ENCODE data around the gene FOXE3. TPM values are rescaled to one million over a fixed set of nuclear protein-coding genes. Genes with fewer than 3 reads are reported as not detected.
A peak's percentile ranks its signal among the peaks of the same experiment; 100 is the strongest.

The FOXE3 gene
- not detected for total RNA-seq
- long read RNA-seq, result 0 reads

DNA sequence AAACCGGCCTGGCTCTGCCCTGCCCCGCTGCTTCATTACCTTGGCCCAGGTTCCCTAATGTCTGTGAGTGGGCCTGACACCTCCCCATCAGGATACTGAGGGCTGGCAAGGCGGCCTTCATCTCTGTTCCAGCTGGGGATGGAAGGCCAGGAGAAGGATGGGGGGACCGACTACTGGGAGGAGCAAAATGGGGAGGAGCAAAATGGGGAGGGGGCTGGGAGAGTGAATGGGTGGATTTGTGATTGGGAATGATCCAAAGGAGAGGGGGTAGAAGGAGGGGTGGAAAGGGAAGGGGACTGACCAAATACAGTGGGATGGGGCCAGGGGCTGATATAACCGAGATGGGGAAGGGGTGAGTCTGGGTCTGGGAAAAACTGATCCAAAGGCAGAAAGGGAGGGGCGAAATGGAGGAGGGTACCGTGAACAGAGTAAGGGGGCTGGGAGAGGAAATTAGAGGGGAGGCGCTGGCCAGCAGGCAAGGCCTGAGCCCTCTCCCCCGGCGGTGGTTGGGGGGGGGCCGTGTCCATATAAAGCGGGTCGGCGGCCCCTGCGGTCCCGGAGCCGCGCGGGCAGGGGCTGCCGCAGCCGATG lies at the start of gene FOXE3:
Gene FOXE3 (plus strand): TSS at position 558 of the 591 bp plus-strand sequence. CDS start 31 bp downstream, at position 589.
- DNase-seq (ENCODE audit: low spot score), result no peak

GRCh38 chr1:47367651-47368050 lies 48.4 kb upstream of the FOXE3 start:
- DNase-seq (ENCODE audit: low spot score), result no peak

DNA sequence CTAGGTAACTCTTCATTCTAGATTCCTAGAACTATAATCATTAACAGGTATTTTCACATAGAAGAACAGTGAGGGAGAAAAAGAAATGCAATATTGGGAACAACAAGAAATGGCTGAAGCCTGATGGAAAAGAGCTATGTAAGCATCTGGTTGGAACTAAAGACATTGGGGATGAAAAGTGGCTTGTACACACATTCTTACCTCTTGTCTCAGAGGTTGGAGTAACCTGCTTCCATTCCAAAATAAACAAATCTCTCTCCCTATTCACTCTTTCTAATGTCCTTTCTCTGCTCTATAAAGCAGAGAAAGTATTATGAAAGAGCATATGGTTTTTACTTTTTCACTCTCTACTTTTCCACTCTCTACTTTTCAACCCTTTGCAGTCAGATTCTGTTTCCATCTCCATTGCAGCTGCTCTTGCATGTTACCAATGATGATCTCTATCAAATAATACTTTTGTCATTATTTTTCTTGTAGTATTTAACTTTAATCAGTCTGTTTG lies 45.0 kb upstream of the FOXE3 start:
- no peak for DNase-seq (ENCODE audit: low spot score)

- no peak for DNase-seq (ENCODE audit: low spot score)
Measured at GRCh38 chr1:47374501-47374900, 41.6 kb upstream of the FOXE3 start.

DNA sequence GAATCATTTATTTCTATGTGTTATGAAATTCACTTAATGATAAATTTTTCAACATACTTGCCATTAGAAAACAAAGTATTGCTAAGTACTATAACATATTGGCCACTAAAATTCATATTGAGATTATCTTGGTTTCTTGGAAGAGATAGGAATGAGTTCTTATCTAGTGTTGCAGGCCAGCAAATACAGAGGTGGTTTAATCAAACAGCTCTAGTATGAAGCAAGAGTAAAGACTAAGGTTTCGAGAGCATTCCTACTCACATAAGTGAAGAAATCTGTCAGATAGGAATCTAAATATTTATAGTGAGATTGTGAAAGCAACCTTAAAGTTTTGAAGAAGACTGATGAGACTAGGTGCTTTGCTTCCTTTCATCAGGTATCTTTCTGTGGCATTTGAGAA lies 37.9 kb upstream of the FOXE3 start:
- DNase-seq (ENCODE audit: low spot score), result no peak

GRCh38 chr1:47380699-47381098 lies 35.4 kb upstream of the FOXE3 start:
- DNase-seq (ENCODE audit: low spot score), result no peak

DNA sequence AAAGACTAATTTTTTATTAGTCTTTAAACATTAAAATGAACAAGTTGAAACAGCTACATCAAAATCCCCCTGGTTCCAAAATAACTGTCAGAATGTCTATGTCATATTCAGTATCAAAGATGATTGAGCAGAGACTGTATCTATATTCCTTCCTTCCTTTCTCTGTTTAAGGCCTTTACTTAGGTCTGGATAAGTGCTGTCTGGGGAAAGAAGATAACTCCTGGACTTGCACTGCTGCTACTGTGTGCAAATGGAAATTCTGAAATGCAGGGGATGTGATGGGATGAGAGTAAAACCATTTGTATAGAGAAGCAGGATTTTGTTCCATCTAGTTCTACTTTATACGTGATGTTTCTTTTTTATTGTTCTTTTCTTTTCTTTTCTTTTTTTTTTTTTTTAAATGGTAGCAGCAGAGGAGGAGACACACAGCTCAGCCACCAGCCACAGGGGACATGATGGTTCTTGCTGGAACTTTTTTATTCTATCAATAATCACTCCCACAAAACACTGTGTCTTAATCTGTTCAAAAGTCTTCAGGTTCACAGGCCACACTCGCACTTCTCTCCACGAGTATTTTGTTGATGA lies 33.6 kb upstream of the FOXE3 start:
- no peak for DNase-seq (ENCODE audit: low spot score)

- no peak for DNase-seq (ENCODE audit: low spot score)
Measured at GRCh38 chr1:47384083-47384482, 32.0 kb upstream of the FOXE3 start.

DNA sequence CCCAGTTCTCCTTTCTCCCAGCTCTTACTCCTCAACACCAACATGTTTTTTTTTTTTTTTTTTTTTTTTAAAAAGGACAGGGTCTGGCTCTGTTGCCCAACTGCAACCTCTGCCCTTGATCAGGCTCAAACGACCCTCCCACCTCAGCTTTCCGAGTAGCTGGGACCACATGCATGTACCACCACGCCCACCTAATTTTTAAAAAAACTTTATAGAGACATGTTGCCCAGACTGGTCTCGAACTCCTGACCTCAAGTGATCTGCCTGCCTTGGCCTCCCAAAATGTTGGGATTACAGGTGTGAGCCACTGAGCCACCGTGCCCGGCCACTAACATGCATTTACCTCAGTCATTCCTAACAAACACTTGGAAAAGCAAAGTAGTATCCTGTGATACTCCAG lies 31.1 kb upstream of the FOXE3 start:
- DNase-seq (ENCODE audit: low spot score), result no peak

GRCh38 chr1:47386268-47386667 lies 29.8 kb upstream of the FOXE3 start:
- no peak for DNase-seq (ENCODE audit: low spot score)

DNA sequence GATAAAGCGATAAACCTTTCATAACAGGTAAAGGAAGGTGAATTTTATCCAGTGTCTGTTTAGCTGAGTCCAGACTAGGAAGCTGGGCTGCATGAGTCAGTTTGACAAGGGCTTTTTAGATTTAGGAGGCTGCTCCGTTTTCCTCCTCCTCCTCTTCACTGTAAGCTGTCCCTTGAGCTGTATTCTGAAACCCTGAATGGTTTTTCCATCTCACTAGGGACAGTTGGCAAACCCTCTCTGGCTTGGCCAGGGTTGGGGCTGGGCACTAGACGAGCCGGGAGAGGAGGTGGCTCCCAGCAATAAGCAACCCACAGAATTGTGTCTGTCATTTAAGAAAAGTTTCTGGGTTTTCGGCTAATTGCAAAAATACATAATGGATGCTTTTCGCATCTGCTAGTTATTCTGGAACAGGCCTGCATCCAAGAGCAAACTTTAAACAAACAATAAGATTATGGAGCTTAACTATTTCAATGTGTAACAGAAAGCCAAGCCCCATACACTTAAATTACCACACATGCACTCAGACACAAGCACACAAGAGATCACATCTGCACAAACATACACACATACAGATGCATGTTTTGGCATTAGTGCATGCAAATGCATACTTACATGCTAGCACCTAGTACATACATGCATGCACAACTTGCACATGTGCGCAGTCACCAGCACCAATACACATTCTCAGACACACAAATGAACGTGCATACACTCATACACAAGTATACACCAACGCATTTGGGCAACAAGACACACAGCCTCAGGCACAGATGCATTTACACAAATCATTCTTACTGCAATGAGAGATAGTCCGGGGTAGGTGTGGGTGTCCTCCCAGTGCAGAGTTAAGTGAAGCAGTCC lies 27.8 kb upstream of the FOXE3 start:
- no peak for DNase-seq (ENCODE audit: low spot score)

GRCh38 chr1:47388891-47389238 lies 27.2 kb upstream of the FOXE3 start:
- DNase-seq (ENCODE audit: low spot score), result no peak

DNA sequence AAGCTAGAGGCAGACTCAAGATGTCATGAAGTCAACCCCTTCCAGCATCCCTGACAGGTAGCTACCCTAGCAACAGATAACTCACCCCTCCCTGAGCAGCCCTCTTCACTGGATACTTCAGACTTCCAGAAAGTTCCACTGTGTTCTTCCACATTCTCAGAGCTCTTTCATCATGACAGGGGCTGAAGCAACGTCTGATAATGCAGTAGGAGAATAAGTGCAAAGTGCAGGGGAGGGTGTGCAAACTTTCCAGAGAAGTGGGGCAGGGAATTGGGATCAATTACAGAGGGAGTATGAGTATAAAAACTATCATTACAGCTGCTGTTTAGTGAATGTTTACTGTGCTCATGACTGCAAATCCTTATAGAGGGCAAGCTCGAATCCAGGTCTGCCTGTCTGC lies 26.4 kb upstream of the FOXE3 start:
- DNase-seq (ENCODE audit: low spot score), result no peak

DNA sequence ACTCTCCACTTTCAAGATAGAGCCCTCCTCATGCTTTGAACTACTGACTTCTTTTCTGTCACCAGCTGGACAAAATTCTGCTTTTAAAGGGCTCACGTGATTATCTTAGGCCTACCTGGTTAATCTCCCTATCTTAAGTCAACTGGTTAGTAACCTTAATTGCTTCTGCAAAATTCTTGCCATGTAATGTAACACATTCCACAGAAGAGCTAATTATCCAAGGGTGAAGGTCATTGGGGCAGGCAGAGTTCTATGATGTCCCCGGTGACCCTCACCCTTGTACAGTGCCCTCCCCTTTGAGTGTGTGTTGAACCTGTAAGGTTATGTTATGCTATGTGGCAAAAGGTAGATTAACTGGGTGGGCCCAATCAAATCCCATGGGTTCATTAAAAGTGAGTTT lies 25.2 kb upstream of the FOXE3 start:
- no peak for DNase-seq (ENCODE audit: low spot score)

GRCh38 chr1:47393141-47393540 lies 22.9 kb upstream of the FOXE3 start:
- DNase-seq (ENCODE audit: low spot score), result no peak

DNA sequence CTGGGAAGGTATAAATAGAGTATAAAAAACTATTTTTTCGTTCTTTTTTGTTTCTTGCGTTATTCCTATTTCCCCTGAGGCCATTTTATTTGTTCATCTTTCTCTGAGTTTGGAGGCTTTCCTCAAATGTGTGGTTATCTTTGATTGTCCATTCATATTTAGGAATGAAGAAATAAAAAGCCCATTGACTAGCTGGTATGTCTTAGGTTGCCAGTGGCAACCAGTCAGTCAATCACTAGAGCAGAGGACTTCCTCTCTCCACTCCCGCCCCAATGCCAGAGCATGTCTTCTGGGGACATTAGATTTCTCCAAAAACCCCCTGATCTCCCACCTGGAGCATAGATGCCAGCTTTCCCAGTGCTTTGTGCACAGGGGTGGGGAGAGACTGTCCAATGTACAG lies 20.7 kb upstream of the FOXE3 start:
- DNase-seq (ENCODE audit: low spot score), result no peak

DNA sequence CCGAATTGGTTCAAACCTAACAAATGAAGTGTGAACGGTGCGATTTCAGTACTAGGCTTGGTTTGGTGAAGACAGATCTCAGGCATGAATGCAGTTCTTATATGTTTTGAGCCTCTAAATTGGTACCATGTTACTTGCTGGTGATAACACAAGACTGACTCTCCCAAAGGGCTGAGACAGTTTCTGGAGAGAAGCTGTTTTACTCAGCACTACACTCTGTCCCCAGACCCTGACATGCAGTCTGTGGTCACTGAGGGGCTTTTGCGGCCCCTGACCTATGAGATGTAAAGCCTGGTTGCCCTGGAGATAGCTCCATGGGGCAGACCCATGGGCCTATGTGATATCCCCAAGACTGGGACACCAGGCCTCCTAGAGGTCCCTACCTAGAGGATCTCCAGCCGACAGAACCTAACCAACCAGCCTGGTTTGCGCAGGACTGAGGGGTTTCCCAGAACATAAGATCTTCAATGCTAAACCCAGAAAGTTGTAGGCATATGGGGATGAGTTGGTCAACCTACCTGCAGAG lies 19.4 kb upstream of the FOXE3 start:
- DNase-seq (ENCODE audit: low spot score), result no peak

GRCh38 chr1:47399138-47399845 lies 16.8 kb upstream of the FOXE3 start:
- no peak for DNase-seq (ENCODE audit: low spot score)

- no peak for DNase-seq (ENCODE audit: low spot score)
Measured at GRCh38 chr1:47399846-47400155, 16.3 kb upstream of the FOXE3 start.

- peak; percentile 30 for DNase-seq (ENCODE audit: low spot score)
Measured at GRCh38 chr1:47401761-47402160, 14.3 kb upstream of the FOXE3 start.

DNA sequence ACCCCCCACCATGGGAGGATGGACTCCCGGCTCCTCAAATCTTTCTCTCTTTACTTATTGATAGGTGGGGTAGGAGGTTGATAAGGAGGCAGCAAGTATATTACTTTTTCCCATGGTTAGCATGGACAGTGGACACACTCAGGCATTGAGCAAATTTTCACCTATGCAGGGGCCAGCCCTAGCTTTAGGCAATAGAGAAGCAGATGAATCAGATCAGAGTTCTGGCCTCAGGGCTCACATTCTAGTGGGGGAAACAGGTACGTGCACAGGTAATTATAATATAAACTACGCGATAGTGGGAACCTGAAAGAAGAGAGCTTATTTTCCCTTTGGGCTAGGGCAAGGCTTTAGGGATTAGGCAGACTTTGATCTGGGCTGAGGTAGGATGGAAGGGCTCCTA lies 13.5 kb upstream of the FOXE3 start:
- peak; percentile 4 for DNase-seq (ENCODE audit: low spot score)
